Measurements from ENCODE around the gene FGF7. TPM values are rescaled to one million over a fixed set of nuclear protein-coding genes. Genes with fewer than 3 reads are reported as not detected.

Gene FGF7
- total RNA-seq, 3 donors from 2014 or later: 33.7 to 178 (median 42.9) TPM

- DNase-seq (ENCODE audit: low spot score in 2 of 2): no peak
- H3K4me3 ChIP-seq: no peak overlapping the region
- H3K4me1 ChIP-seq: no peaks in the 10 kb centered on the region
- TF ChIP-seq, protein P1, sequence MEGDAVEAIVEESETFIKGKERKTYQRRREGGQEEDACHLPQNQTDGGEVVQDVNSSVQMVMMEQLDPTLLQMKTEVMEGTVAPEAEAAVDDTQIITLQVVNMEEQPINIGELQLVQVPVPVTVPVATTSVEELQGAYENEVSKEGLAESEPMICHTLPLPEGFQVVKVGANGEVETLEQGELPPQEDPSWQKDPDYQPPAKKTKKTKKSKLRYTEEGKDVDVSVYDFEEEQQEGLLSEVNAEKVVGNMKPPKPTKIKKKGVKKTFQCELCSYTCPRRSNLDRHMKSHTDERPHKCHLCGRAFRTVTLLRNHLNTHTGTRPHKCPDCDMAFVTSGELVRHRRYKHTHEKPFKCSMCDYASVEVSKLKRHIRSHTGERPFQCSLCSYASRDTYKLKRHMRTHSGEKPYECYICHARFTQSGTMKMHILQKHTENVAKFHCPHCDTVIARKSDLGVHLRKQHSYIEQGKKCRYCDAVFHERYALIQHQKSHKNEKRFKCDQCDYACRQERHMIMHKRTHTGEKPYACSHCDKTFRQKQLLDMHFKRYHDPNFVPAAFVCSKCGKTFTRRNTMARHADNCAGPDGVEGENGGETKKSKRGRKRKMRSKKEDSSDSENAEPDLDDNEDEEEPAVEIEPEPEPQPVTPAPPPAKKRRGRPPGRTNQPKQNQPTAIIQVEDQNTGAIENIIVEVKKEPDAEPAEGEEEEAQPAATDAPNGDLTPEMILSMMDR (IDR thresholded peaks at IDR 0.05): no peak
- TF ChIP-seq POLR2AphosphoS5 (IDR thresholded peaks at IDR 0.05): no peak
- TF ChIP-seq POLR2A (IDR thresholded peaks at IDR 0.05): no peak
- H3K9me3 ChIP-seq: no peaks in the 10 kb centered on the region
- H3K27me3 ChIP-seq: no peaks in the 10 kb centered on the region
- no peak overlapping the region for H3K27ac ChIP-seq
- no peaks in the 10 kb centered on the region for H3K36me3 ChIP-seq
- intact Hi-C loops (cut with DNase I; ENCODE audit: low total_unique reads): no loop called here
Observed at GRCh38 chr15:49492151-49492550, 69.1 kb downstream of the FGF7 start.

GRCh38 chr15:49492830-49493229 is 69.8 kb downstream of the FGF7 start:
- H3K27me3 ChIP-seq: no peaks in the 10 kb centered on the region
- DNase-seq (ENCODE audit: low spot score in 2 of 2): no peak
- TF ChIP-seq, protein P1 (IDR thresholded peaks at IDR 0.05): no peak
- TF ChIP-seq POLR2AphosphoS5 (IDR thresholded peaks at IDR 0.05) (no peak), POLR2A (IDR thresholded peaks at IDR 0.05) (no peak)
- H3K4me1 ChIP-seq: no peaks in the 10 kb centered on the region
- no peak overlapping the region for H3K4me3 ChIP-seq
- no peaks in the 10 kb centered on the region for H3K36me3 ChIP-seq
- H3K27ac ChIP-seq: no peak overlapping the region
- intact Hi-C loops (cut with DNase I; ENCODE audit: low total_unique reads): no loop called here
- H3K9me3 ChIP-seq: no peaks in the 10 kb centered on the region

GRCh38 chr15:49494842-49495241 is 71.8 kb downstream of the FGF7 start:
- Histone ChIP-seq H3K36me3 (no peaks in the 10 kb centered on the region), H3K9me3 (no peaks in the 10 kb centered on the region), H3K27ac (no peak overlapping the region), H3K4me1 (no peaks in the 10 kb centered on the region), H3K27me3 (no peaks in the 10 kb centered on the region), H3K4me3 (no peak overlapping the region)
- DNase-seq (ENCODE audit: low spot score in 2 of 2): no peak
- TF ChIP-seq POLR2AphosphoS5 (IDR thresholded peaks at IDR 0.05) (no peak), POLR2A (IDR thresholded peaks at IDR 0.05) (no peak)
- TF ChIP-seq, protein P1 (IDR thresholded peaks at IDR 0.05): no peak
- intact Hi-C loops (cut with DNase I; ENCODE audit: low total_unique reads): no loop called here

- Histone ChIP-seq H3K4me1 (no peaks in the 10 kb centered on the region), H3K27ac (no peak overlapping the region), H3K4me3 (no peak overlapping the region), H3K9me3 (no peaks in the 10 kb centered on the region), H3K36me3 (no peaks in the 10 kb centered on the region), H3K27me3 (no peaks in the 10 kb centered on the region)
- DNase-seq (ENCODE audit: low spot score in 2 of 2): no peak
- TF ChIP-seq, protein P1 (IDR thresholded peaks at IDR 0.05): no peak
- TF ChIP-seq POLR2AphosphoS5 (IDR thresholded peaks at IDR 0.05): no peak
- no peak for TF ChIP-seq POLR2A (IDR thresholded peaks at IDR 0.05)
- intact Hi-C loops (cut with DNase I; ENCODE audit: low total_unique reads): no loop called here
Observed at GRCh38 chr15:49495993-49496753, 73.1 kb downstream of the FGF7 start.

DNA sequence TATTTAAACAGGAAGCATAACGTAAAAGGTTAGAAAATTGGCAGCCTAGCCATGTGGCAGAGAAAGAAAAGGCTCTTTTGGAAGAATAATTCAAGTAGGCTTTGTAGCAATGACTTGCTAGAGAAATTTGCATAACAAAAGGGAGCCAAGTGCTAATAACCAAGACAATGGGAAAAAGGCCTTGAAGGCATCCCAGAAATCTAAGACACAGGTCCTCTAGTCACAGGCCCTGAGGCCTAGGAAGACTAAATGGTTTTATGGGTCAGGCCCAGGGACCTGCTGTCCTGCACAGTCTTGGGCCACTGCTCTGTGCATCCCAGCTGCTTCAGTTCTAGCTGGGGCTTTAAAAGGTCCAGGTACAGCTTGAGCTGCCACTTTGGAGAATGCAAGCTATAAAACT is 78.5 kb downstream of the FGF7 start:
- Histone ChIP-seq H3K27me3 (no peaks in the 10 kb centered on the region), H3K4me3 (no peak overlapping the region), H3K27ac (no peak overlapping the region), H3K9me3 (peaks cover 0 to 10% of the 10 kb centered on the region in 2 donors), H3K4me1 (no peaks in the 10 kb centered on the region), H3K36me3 (no peaks in the 10 kb centered on the region)
- no peak for DNase-seq (ENCODE audit: low spot score in 2 of 2)
- intact Hi-C loops (cut with DNase I; ENCODE audit: low total_unique reads): no loop called here
- TF ChIP-seq, protein P1 (IDR thresholded peaks at IDR 0.05): no peak
- TF ChIP-seq POLR2A (IDR thresholded peaks at IDR 0.05): no peak
- TF ChIP-seq POLR2AphosphoS5 (IDR thresholded peaks at IDR 0.05): no peak

Data from breast epithelium (tissue), 4 donors.